K562 (cell line): ENCODE data around the gene RPS6KA4. TPM values are rescaled to one million over a fixed set of nuclear protein-coding genes. Genes with fewer than 3 reads are reported as not detected.

Experiments used
- ATAC-seq: fragments of 200-7000 bp; cut with Tn5 transposase; 3 replicates; pipeline ENCODE4 v1.9.1; 2020; ENCODE audit warnings: moderate library complexity
- BruUV-seq: library from RNA; stranded (reverse); fragments of 400-500 nt; replicated peaks from 2 replicates; lab custom pipeline; 2021; lab: Mats Ljungman, UMichigan
- CTCF ChIA-PET: fragments of 300-600 bp; formaldehyde crosslinking; extraction: SDS; loops from one replicate; lab custom pipeline; 2021; ENCODE audit warnings: low intra/inter-chr PET ratio; lab: Yijun Ruan, JAX
- POLR2A ChIA-PET: fragments of 300-600, 350-650 bp; sonication (Branson Sonifier 250); formaldehyde crosslinking; extraction: SDS; loops from one replicate; lab custom pipeline; 2021; ENCODE audit warnings: antibody characterized with exemption, inconsistent platforms; lab: Yijun Ruan, JAX
- DNase-seq, 4 experiments: peaks; one replicate each; pipeline versions ENCODE4 v3.0.0 to v3.0.0-alpha.2; 2011 to 2018; ENCODE audit warnings: low spot score in 3 of 4, mixed read lengths in 3 of 4; ENCODE audit errors: extremely low read depth in 1 of 4
- FAIRE-seq: peaks from 2 replicates; lab custom pipeline; 2011; peaks lifted over from hg19 to GRCh38; lab: Jason Lieb, UNC
- H2AFZ ChIP-seq: 2 replicates; pipeline ENCODE4 v1.6.0; 2011; ENCODE audit warnings: low read depth, low read length, control low read depth, inconsistent platforms
- H3K27ac ChIP-seq: fragments of 200-600 bp; 3 replicates; pipeline ENCODE4 v1.8.0; 2011; ENCODE audit warnings: low read depth, mild to moderate bottlenecking, control low read depth, inconsistent platforms, low read length, moderate library complexity, mixed read lengths; ENCODE audit errors: extremely low read depth
- H3K27me3 ChIP-seq, 2 experiments: fragments of 300-600 bp in 1 of 2; 2 replicates in 1 of 2; 3 replicates in 1 of 2; pipeline versions ENCODE4 v1.6.0 to v1.8.0; 2011; ENCODE audit warnings: inconsistent platforms in 2 of 2, low read length in 2 of 2, mild to moderate bottlenecking in 1 of 2, mixed read lengths in 1 of 2, moderate library complexity in 1 of 2; ENCODE audit not compliant: control insufficient read depth in 2 of 2, insufficient read depth in 2 of 2
- H3K36me3 ChIP-seq: fragments of 300-600 bp; 3 replicates; pipeline ENCODE4 v1.8.0; 2011; ENCODE audit warnings: mild to moderate bottlenecking, low read length, inconsistent platforms; ENCODE audit not compliant: control insufficient read depth, insufficient read depth
- H3K4me1 ChIP-seq, 2 experiments: fragments of 200-600 bp in 1 of 2; replicated peaks in 1 of 2; 2 replicates in 1 of 2; 3 replicates in 1 of 2; pipeline versions ENCODE4 v1.5.1 to v1.8.0; 2011; ENCODE audit warnings: inconsistent platforms in 2 of 2, low read length in 2 of 2, mild to moderate bottlenecking in 1 of 2, mixed read lengths in 1 of 2, moderate library complexity in 1 of 2; ENCODE audit not compliant: control insufficient read depth in 2 of 2, insufficient read depth in 2 of 2
- H3K4me2 ChIP-seq: 2 replicates; pipeline ENCODE4 v1.6.1; 2011; ENCODE audit warnings: low read length, control low read depth, inconsistent platforms, mixed read lengths; ENCODE audit not compliant: insufficient read depth
- H3K4me3 ChIP-seq: fragments of 200-600 bp; sonication (generic), shearing (Covaris generic); 2 replicates; pipeline ENCODE4 v1.5.1; 2016; ENCODE audit warnings: control low read depth, inconsistent platforms
- H3K79me2 ChIP-seq: fragments of 200-600 bp; 3 replicates; pipeline ENCODE4 v1.8.0; 2011; ENCODE audit warnings: low read length, inconsistent platforms; ENCODE audit not compliant: control insufficient read depth, insufficient read depth
- H3K9ac ChIP-seq, 2 experiments: 2 replicates each; pipeline versions ENCODE4 v1.6.0 to v1.6.1; 2011; ENCODE audit warnings: low read depth in 2 of 2, low read length in 2 of 2, control low read depth in 1 of 2, inconsistent platforms in 1 of 2, mild to moderate bottlenecking in 1 of 2, mixed read lengths in 1 of 2; ENCODE audit not compliant: insufficient read depth in 1 of 2
- H3K9me1 ChIP-seq: one replicate; pipeline ENCODE4 v1.6.0; 2011; ENCODE audit warnings: inconsistent platforms, mild to moderate bottlenecking, low read length, moderate library complexity; ENCODE audit not compliant: control insufficient read depth, insufficient read depth
- H3K9me3 ChIP-seq: replicated peaks from 2 replicates; pipeline ENCODE4 v1.5.1; 2011; ENCODE audit warnings: low read depth, low read length, inconsistent platforms; ENCODE audit not compliant: control insufficient read depth, insufficient read depth
- H4K20me1 ChIP-seq: replicated peaks from 2 replicates; pipeline ENCODE4 v1.6.1; 2011; ENCODE audit warnings: low read length, inconsistent platforms, mixed read lengths; ENCODE audit not compliant: control insufficient read depth, insufficient read depth
- ADNP ChIP-seq: fragments of 200-800 bp; sonication (Bioruptor generic); IDR thresholded peaks from 2 replicates; pipeline ENCODE4 v1.6.1; 2016; ENCODE audit warnings: missing genetic modification characterization, missing compliant biosample characterization
- CBX1 ChIP-seq: sonication (generic); IDR thresholded peaks from 2 replicates; pipeline ENCODE4 v1.6.1; 2016; ENCODE audit warnings: antibody characterized with exemption, low read depth, mild to moderate bottlenecking
- CBX3 ChIP-seq, 2 experiments: IDR thresholded peaks; 1 replicate in 1 of 2; 2 replicates in 1 of 2; pipeline ENCODE4 v1.6.1; 2012; ENCODE audit warnings: inconsistent platforms in 2 of 2, low read length in 2 of 2, borderline replicate concordance in 1 of 2, control low read depth in 1 of 2
- DACH1 ChIP-seq: fragments of 450-650 bp; IDR thresholded peaks from 2 replicates; pipeline ENCODE4 v1.6.1; 2018; ENCODE audit not compliant: partially characterized antibody
- HDAC1 ChIP-seq, 2 experiments: fragments of 450-650 bp; IDR thresholded peaks; 2 replicates each; pipeline ENCODE4 v1.6.1; 2016 to 2017; ENCODE audit warnings: inconsistent platforms in 1 of 2, mild to moderate bottlenecking in 1 of 2, moderate library complexity in 1 of 2
- HDGF ChIP-seq: fragments of 450-650 bp; IDR thresholded peaks from 2 replicates; pipeline ENCODE4 v1.6.1; 2016
- LEF1 ChIP-seq: fragments of 450-650 bp; IDR thresholded peaks from 2 replicates; pipeline ENCODE4 v1.6.1; 2016; ENCODE audit warnings: mild to moderate bottlenecking
- NFIC ChIP-seq: fragments of 450-650 bp; IDR thresholded peaks from 2 replicates; pipeline ENCODE4 v1.6.1; 2017; ENCODE audit warnings: mild to moderate bottlenecking, inconsistent platforms
- NR2C1 ChIP-seq, 2 experiments: fragments of 450-650 bp; IDR thresholded peaks; 2 replicates each; pipeline ENCODE4 v1.6.1; 2017; ENCODE audit warnings: mild to moderate bottlenecking in 2 of 2, antibody characterized with exemption in 1 of 2, inconsistent platforms in 1 of 2, missing compliant biosample characterization in 1 of 2, missing genetic modification characterization in 1 of 2
- NR2C2 ChIP-seq, 2 experiments: fragments of 200-800 bp in 1 of 2; sonication (Bioruptor generic) in 1 of 2; sonication (generic) in 1 of 2; formaldehyde crosslinking in 1 of 2; IDR thresholded peaks; 2 replicates each; pipeline versions ENCODE4 v1.6.1 to v1.8.0; 2016 to 2022; ENCODE audit warnings: mild to moderate bottlenecking in 1 of 2, missing compliant biosample characterization in 1 of 2, missing genetic modification characterization in 1 of 2, missing genetic modification reagents in 1 of 2
- PHF8 ChIP-seq: fragments of 200-600 bp; sonication (generic); IDR thresholded peaks from 2 replicates; pipeline ENCODE4 v1.6.1; 2012; ENCODE audit warnings: mixed run types, mild to moderate bottlenecking, inconsistent platforms, low read length, moderate library complexity, borderline replicate concordance
- PTBP1 ChIP-seq: fragments of 200-400 bp; formaldehyde crosslinking; IDR thresholded peaks from 2 replicates; pipeline ENCODE4 v1.6.1; 2017; ENCODE audit warnings: low read depth, low read length
- RBM25 ChIP-seq: fragments of 200-400 bp; formaldehyde crosslinking; IDR thresholded peaks from 2 replicates; pipeline ENCODE4 v1.6.1; 2018; ENCODE audit warnings: low read length, low read depth, moderate library complexity; ENCODE audit not compliant: severe bottlenecking
- RFX1 ChIP-seq: fragments of 450-650 bp; IDR thresholded peaks from 2 replicates; pipeline ENCODE4 v1.6.1; 2016; ENCODE audit warnings: mild to moderate bottlenecking, moderate library complexity
- SMARCA5 ChIP-seq: fragments of 450-650 bp; IDR thresholded peaks from 2 replicates; pipeline ENCODE4 v1.6.1; 2016
- STAT5B ChIP-seq: fragments of 250-450 bp; sonication (Bioruptor Pico); IDR thresholded peaks from 2 replicates; pipeline ENCODE4 v1.8.0; 2021; ENCODE audit warnings: mild to moderate bottlenecking, inconsistent platforms
- TRIM24 ChIP-seq, 2 experiments: fragments of 450-650 bp; IDR thresholded peaks; 2 replicates each; pipeline ENCODE4 v1.6.1; 2016
- WGBS: fragments of 100-300 bp; shearing (Covaris generic); methylation state at CpG from one replicate; pipeline ENCODE4 v1.1.6; 2016; ENCODE audit warnings: low coverage, mixed read lengths; ENCODE audit not compliant: insufficient coverage; ENCODE audit errors: missing lambda C conversion rate; 5-methylcytosine and 5-hydroxymethylcytosine counted together
- in situ Hi-C: fragments of 300-500 bp; cut with MboI; formaldehyde crosslinking; loops from 4 replicates; pipeline ENCODE4 v1.15.0; 2018; ENCODE audit warnings: inconsistent platforms, mixed read lengths
- intact Hi-C: fragments of 100-400 bp; cut with micrococcal nuclease; formaldehyde crosslinking; loops from 2 replicates; pipeline ENCODE4 v1.14.2; 2022
- polyA plus RNA-seq, 8 experiments: library from polyadenylated mRNA; depleted of rRNA in 4 of 8; stranded (reverse) in 5 of 8; unstranded in 3 of 8; fragments of >200 nt; fragmentation: Nextera tagmentation in 2 of 8; fragmentation: Illumina TruSeq in 1 of 8; extraction: Ambion mirVana in 2 of 8; extraction: Trizol in 1 of 8; gene quantifications; 2 replicates each; pipeline versions ENCODE4 v1.2.1 to v1.2.3, GENCODE V29; 2011 to 2014; ENCODE audit warnings: inconsistent platforms in 1 of 8, missing spikeins in 1 of 8
- total RNA-seq, 7 experiments: library from RNA; depleted of rRNA in 6 of 7; stranded (reverse); fragments of >200 nt in 6 of 7; fragmentation: Illumina TruSeq in 2 of 7; extraction: Trizol in 2 of 7; gene quantifications; 2 replicates each; pipeline versions ENCODE4 v1.2.1 to v1.2.3, GENCODE V29; 2011 to 2021; ENCODE audit warnings: low replicate concordance in 1 of 7
- TF ChIP-seq, protein P1 (sequence below), 2 experiments: fragments of 450-650 bp in 1 of 2; sonication (generic) in 1 of 2; formaldehyde crosslinking in 1 of 2; IDR thresholded peaks in 1 of 2; conservative IDR thresholded peaks in 1 of 2; 2 replicates each; pipeline versions ENCODE4 v1.6.1 to v1.8.1; 2016 to 2023; ENCODE audit warnings: mild to moderate bottlenecking in 2 of 2, moderate library complexity in 2 of 2, inconsistent platforms in 1 of 2, missing genetic modification reagents in 1 of 2
- TF ChIP-seq, protein P2 (sequence below): IDR thresholded peaks from 2 replicates; pipeline ENCODE4 v1.6.1; 2011; ENCODE audit not compliant: insufficient read length; ENCODE audit errors: extremely low read depth
- TF ChIP-seq, protein P3 (sequence below): fragments of 250-450 bp; sonication (Bioruptor Pico); IDR thresholded peaks from 2 replicates; pipeline ENCODE4 v1.5.0; 2021

RPS6KA4 gene
- total and polyA plus RNA-seq, 9 of the 15 experiments (the other 6 are each of a cell fraction or from before 2014, with no cell fraction given), result 0.15 to 23.8 (median 9.8) TPM

DNA sequence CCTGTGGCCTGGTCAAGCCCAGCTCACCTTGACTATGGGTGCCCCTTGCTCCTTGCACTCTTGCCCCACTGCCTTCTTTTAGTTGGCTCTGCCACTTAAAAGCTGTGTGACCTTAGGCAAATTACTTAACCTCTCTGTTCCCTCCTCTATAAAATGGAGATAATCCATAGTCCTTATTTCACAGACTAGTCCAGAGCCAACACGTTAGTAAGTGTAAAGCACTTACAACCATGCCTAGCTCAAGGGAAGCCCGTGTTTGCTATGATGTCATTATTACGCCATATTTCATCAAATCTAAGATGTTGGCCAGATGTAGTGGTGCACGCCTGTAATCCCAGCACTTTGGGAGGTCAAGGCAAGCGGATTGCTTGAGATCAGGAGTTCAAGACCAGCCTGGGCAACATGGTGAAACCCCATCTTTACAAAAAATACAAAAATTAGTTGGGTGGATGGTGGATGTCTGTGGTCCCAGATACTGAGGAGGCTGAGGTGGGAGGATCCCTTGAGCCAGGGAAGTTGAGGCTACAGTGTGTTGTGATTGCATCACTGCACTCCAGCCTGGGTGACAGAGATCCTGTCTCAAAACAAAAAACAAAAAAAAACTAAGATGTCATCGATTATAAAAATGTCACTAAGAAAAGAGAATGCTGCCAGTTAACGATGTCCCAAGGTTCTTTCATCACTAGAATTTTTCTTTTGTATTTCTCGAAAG is 21.3 kb upstream of the RPS6KA4 start:
- H3K4me1 ChIP-seq, result peaks cover 31 to 56% of the 10 kb centered on the region in 2 experiments
- POLR2A ChIA-PET, result interaction anchor here (0.9 to 1.0 kb wide), 3 partner anchors 17 to 132 kb away, joined by 3 read pairs; partner anchors contain the start of gene PRDX5
- TF ChIP-seq RBM25 (peak; percentile 97), PTBP1 (0 out of 2 replicates have a peak, but pooled peaks have one; percentile 65), NR2C1 (IDR thresholded peaks at IDR 0.05) (no peak), NR2C1 (tag; IDR thresholded peaks at IDR 0.05) (no peak), SMARCA5 (peak; percentile 97), STAT5B (CRISPR knock-in tag) (no peak), PHF8 (no peak), CBX1 (0 out of 2 replicates have a peak, but pooled peaks have one; percentile 41), TRIM24 (IDR thresholded peaks at IDR 0.05) (peak in 1 of 2 experiments; percentile 60; a peak in 3 of 4 replicates), CBX3 (IDR thresholded peaks at IDR 0.05; ENCODE audit: borderline replicate concordance in 1 of 2, low read length in 2 of 2) (peak in 1 of 2 experiments; percentile 54; a peak in 2 of 3 replicates), NFIC (0 out of 2 replicates have a peak, but pooled peaks have one; percentile 11), RFX1 (no peak), HDGF (0 out of 2 replicates have a peak, but pooled peaks have one; percentile 48), LEF1 (peak; percentile 27; the same call in 1 of the 2 replicates), NR2C2 (CRISPR knock-in tag; IDR thresholded peaks at IDR 0.05) (0 out of 2 replicates have a peak, but pooled peaks have one; percentile 32), NR2C2 (tag; IDR thresholded peaks at IDR 0.05) (no peak), DACH1 (peak; percentile 42), ADNP (tag) (peak; percentile 92), HDAC1 (IDR thresholded peaks at IDR 0.05) (0 out of 4 replicates have a peak, but pooled peaks of 1 of the 2 experiments have one; percentile 40)
- TF ChIP-seq, protein P1, sequence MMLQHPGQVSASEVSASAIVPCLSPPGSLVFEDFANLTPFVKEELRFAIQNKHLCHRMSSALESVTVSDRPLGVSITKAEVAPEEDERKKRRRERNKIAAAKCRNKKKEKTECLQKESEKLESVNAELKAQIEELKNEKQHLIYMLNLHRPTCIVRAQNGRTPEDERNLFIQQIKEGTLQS (IDR thresholded peaks at IDR 0.05), result peak; percentile 82
- TF ChIP-seq, protein P1 (CRISPR knock-in tag; conservative IDR thresholded peaks at IDR 0.05), result no peak
- TF ChIP-seq, protein P2, sequence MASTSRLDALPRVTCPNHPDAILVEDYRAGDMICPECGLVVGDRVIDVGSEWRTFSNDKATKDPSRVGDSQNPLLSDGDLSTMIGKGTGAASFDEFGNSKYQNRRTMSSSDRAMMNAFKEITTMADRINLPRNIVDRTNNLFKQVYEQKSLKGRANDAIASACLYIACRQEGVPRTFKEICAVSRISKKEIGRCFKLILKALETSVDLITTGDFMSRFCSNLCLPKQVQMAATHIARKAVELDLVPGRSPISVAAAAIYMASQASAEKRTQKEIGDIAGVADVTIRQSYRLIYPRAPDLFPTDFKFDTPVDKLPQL, result no peak
- TF ChIP-seq, protein P3, sequence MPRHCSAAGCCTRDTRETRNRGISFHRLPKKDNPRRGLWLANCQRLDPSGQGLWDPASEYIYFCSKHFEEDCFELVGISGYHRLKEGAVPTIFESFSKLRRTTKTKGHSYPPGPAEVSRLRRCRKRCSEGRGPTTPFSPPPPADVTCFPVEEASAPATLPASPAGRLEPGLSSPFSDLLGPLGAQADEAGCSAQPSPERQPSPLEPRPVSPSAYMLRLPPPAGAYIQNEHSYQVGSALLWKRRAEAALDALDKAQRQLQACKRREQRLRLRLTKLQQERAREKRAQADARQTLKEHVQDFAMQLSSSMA, result no peak

More for the DNA sequence above, 21.3 kb upstream of the RPS6KA4 start:
- no peaks in the 10 kb centered on the region for H3K36me3 ChIP-seq
- intact Hi-C loops, result no loop called here
- WGBS, result 41% methylated on average over 8 of the region's 8 CpGs
- H4K20me1 ChIP-seq, result no peaks in the 10 kb centered on the region
- no peaks in the 10 kb centered on the region for H3K27me3 ChIP-seq
- H3K9me3 ChIP-seq, result no peaks in the 10 kb centered on the region
- CTCF ChIA-PET, result no interaction called here
- no peak overlapping the region for H3K9ac ChIP-seq
- in situ Hi-C loops, result no loop called here
- H3K79me2 ChIP-seq, result no peaks in the 10 kb centered on the region
- no peak overlapping the region for H3K4me3 ChIP-seq
- no peaks in the 10 kb centered on the region for H3K9me1 ChIP-seq
- H3K27ac ChIP-seq, result no peak overlapping the region
- H3K4me2 ChIP-seq, result no peak overlapping the region
- no peak for ATAC-seq
- no peak for DNase-seq
- FAIRE-seq, result no peak
- 0 out of 2 replicates have a peak overlapping the region, but pooled peaks have one; percentile 23 for H2AFZ ChIP-seq
- no TSS peak for BruUV-seq
